ENCODE data around the gene ASPRV1. TPM values are rescaled to one million over a fixed set of nuclear protein-coding genes. Genes with fewer than 3 reads are reported as not detected.

The ASPRV1 gene
- total RNA-seq, 5 donors from 2014 or later (not counting 1 experiment from before 2014, with no cell fraction given), result 1.2 to 2.1 (median 1.8) TPM

DNA sequence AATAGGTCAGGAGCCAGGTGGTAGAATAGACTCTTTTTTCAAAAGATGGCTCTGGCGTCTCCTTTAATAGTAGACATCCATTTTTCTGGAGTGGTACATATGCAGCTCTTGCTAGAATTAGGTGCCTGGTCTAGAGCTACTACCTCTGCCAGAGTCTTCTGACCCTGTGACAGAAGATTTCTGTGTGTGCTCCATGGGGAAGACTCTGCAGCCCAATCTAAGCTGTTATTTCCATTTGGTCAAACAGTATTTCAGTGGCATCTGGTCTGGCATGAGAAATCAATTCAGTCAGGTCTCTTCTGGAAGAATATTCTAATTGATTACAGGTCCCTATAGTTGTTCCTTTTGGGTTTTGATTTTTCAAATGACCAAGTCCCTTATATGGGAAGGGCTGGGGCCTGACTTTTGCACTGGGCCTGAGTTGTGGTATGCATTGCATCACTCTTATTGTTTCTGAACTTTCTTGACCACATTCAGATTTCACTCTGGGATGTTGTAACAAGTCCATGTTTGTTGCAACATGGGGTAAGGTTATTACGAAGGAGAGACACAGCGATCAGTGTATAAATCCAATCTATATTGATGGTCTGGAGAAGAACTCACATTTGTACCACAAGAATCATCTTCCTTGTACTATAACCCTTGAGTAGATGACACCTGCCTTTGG lies 34.4 kb downstream of the ASPRV1 start:
- Histone ChIP-seq H3K27me3 (replicated peaks in 1 of 2; ENCODE audit: control insufficient read depth in 2 of 2, extremely low read depth in 1 of 2, insufficient read depth in 2 of 2, low read length in 1 of 2) (no peaks in the 10 kb centered on the region), H3K27ac (ENCODE audit: low read length) (no peak overlapping the region), H3K4me1 (ENCODE audit: control insufficient read depth in 1 of 2, extremely low read depth in 1 of 2, insufficient read depth in 2 of 2, low read length in 2 of 2) (peaks cover 4% of the 10 kb centered on the region in 2 experiments), H3K4me3 (ENCODE audit: control insufficient read depth in 1 of 2, extremely low read depth in 1 of 2, low read length in 1 of 2) (no peak overlapping the region), H3K36me3 (ENCODE audit: control insufficient read depth in 2 of 2, extremely low read depth in 1 of 2, insufficient read depth in 1 of 2, low read length in 1 of 2) (peaks cover 0 to 26% of the 10 kb centered on the region in 2 donors), H3K9me3 (no peaks in the 10 kb centered on the region)
- WGBS (ENCODE audit: insufficient coverage), result no CpG with 5 or more reads among the region's 3 CpGs
- ATAC-seq (replicated peaks in 1 of 4) (no peak), DNase-seq (no peak)
- CTCF ChIA-PET, result no interaction called here
- H3K4me3 Mint-ChIP-seq, result no peak overlapping the region
- H3K27me3 Mint-ChIP-seq, result no peaks in the 10 kb centered on the region
- peaks cover 28 to 40% (median 31%) of the 10 kb centered on the region in 3 donors for H3K4me1 Mint-ChIP-seq
- POLR2A ChIA-PET, result no interaction called here
- peaks cover 43% of the 10 kb centered on the region for H3K36me3 Mint-ChIP-seq
- H3K27ac Mint-ChIP-seq, result no peak overlapping the region
- no peaks in the 10 kb centered on the region for H3K9me3 Mint-ChIP-seq

DNA sequence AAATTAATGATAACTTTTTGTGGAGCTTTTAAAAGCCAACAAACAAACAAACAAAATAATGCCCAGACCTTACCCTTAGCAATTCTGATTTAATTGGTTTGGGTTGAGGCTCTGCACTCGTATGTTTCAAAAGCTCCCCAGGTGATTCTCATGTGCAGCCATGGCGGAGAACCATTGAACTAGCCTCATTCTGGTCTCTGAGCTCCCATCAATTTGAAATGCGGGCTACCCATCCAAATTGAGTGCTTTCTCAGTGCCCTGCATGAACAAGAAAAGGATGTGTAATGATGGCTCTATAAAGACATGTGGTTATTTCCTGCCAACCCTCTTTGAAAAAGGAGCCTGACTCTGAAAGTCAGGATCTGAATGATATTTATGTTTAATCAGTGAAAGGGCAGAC lies 38.3 kb downstream of the ASPRV1 start:
- Mint-ChIP-seq H3K27me3 (no peaks in the 10 kb centered on the region), H3K9me3 (no peaks in the 10 kb centered on the region), H3K27ac (no peak overlapping the region), H3K36me3 (peaks cover 45% of the 10 kb centered on the region), H3K4me3 (no peak overlapping the region), H3K4me1 (peaks cover 21 to 24% (median 23%) of the 10 kb centered on the region in 3 donors)
- Histone ChIP-seq H3K27ac (ENCODE audit: low read length) (no peak overlapping the region), H3K27me3 (replicated peaks in 1 of 2; ENCODE audit: control insufficient read depth in 2 of 2, extremely low read depth in 1 of 2, insufficient read depth in 2 of 2, low read length in 1 of 2) (no peaks in the 10 kb centered on the region), H3K4me3 (ENCODE audit: control insufficient read depth in 1 of 2, extremely low read depth in 1 of 2, low read length in 1 of 2) (no peak overlapping the region), H3K9me3 (no peaks in the 10 kb centered on the region), H3K36me3 (ENCODE audit: control insufficient read depth in 2 of 2, extremely low read depth in 1 of 2, insufficient read depth in 1 of 2, low read length in 1 of 2) (peaks cover 0 to 38% of the 10 kb centered on the region in 2 donors), H3K4me1 (ENCODE audit: control insufficient read depth in 1 of 2, extremely low read depth in 1 of 2, insufficient read depth in 2 of 2, low read length in 2 of 2) (peaks cover 0 to 4% of the 10 kb centered on the region in 2 experiments)
- POLR2A ChIA-PET, result interaction anchor here (0.5 to 1.1 kb wide), 2 partner anchors 8 to 290 kb away, joined by 4 to 14 read pairs; partner anchors contain the start of gene MXD1 (in 1 of the 2)
- CTCF ChIA-PET, result interaction anchor here in 1 of 2 donors (0.6 to 2.1 kb wide), 4 partner anchors 8 to 314 kb away, joined by 3 to 5 read pairs (median 4); partner anchors contain the start of gene MXD1
- ATAC-seq (replicated peaks in 1 of 4) (no peak), DNase-seq (no peak)
- WGBS (ENCODE audit: insufficient coverage), result no CpG with 5 or more reads among the region's 3 CpGs

DNA sequence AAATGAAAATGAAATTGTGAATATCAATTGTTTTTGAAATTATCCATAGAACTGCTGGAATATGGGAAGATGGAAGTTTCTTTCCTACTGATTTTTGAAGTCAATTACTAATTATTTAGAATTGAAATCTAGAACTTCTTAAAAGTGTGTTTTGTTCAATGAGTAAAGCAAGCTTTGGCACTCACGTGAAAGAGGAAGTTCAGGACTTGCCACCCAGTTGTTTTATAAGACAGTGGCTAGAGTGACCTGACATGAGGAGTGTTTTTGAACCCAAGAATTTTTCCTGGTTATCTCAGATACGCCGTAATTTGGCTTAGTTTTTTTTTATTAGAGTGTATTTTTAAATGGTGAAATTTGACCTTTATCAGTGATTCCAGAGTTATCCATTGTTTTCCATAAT lies 43.0 kb downstream of the ASPRV1 start:
- Mint-ChIP-seq H3K4me3 (no peak overlapping the region), H3K27me3 (no peaks in the 10 kb centered on the region), H3K36me3 (peaks cover 39% of the 10 kb centered on the region), H3K27ac (no peak overlapping the region), H3K4me1 (peaks cover 33 to 39% (median 36%) of the 10 kb centered on the region in 3 donors), H3K9me3 (no peaks in the 10 kb centered on the region)
- ChIA-PET CTCF (no interaction called here), POLR2A (interaction anchor here in 1 of 2 donors (0.7 kb wide), 1 partner anchor 123 kb away, joined by 3 read pairs; no protein-coding TSS in a partner anchor)
- peaks cover 15% of the 10 kb centered on the region in 2 experiments for H3K4me1 ChIP-seq (ENCODE audit: control insufficient read depth in 1 of 2, extremely low read depth in 1 of 2, insufficient read depth in 2 of 2, low read length in 2 of 2)
- no peak for ATAC-seq (replicated peaks in 1 of 4)
- H3K27ac ChIP-seq (ENCODE audit: low read length), result no peak overlapping the region
- H3K36me3 ChIP-seq (ENCODE audit: control insufficient read depth in 2 of 2, extremely low read depth in 1 of 2, insufficient read depth in 1 of 2, low read length in 1 of 2), result peaks cover 0 to 28% of the 10 kb centered on the region in 2 donors
- no peaks in the 10 kb centered on the region for H3K9me3 ChIP-seq
- H3K27me3 ChIP-seq (replicated peaks in 1 of 2; ENCODE audit: control insufficient read depth in 2 of 2, extremely low read depth in 1 of 2, insufficient read depth in 2 of 2, low read length in 1 of 2), result no peaks in the 10 kb centered on the region
- no peak overlapping the region for H3K4me3 ChIP-seq (ENCODE audit: control insufficient read depth in 1 of 2, extremely low read depth in 1 of 2, low read length in 1 of 2)
- DNase-seq, result no peak
- WGBS (ENCODE audit: insufficient coverage), result 0% methylated on average over 1 of the region's 3 CpGs

DNA sequence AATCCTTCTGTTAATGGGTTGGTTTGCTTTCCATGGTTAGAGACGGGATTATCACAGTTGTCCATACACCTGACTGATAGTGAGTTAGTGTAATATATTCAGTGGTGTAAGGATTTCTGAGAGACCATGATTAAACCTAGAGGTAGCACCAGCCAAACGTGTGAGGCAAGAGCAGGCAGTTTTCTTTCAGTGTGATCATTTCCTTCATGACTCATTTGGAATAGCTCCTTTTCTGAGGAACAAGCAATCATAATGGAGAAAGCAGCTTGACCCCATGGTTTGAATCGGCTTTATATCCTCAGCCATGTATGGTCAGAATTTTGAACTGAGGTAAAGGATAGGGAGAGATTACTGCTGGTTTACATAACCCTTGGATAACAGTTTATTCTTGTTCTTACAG lies 43.6 kb downstream of the ASPRV1 start:
- no peak overlapping the region for H3K4me3 Mint-ChIP-seq
- H3K9me3 ChIP-seq, result no peaks in the 10 kb centered on the region
- WGBS (ENCODE audit: insufficient coverage), result 75% methylated on average over 2 of the region's 3 CpGs
- POLR2A ChIA-PET, result no interaction called here
- CTCF ChIA-PET, result no interaction called here
- H3K4me1 Mint-ChIP-seq, result peaks cover 27 to 35% (median 34%) of the 10 kb centered on the region in 3 donors
- H3K9me3 Mint-ChIP-seq, result no peaks in the 10 kb centered on the region
- ATAC-seq (replicated peaks in 1 of 4), result no peak
- no peak overlapping the region for H3K4me3 ChIP-seq (ENCODE audit: control insufficient read depth in 1 of 2, extremely low read depth in 1 of 2, low read length in 1 of 2)
- no peak for DNase-seq
- H3K27ac Mint-ChIP-seq, result no peak overlapping the region
- H3K36me3 Mint-ChIP-seq, result peaks cover 34% of the 10 kb centered on the region
- no peak overlapping the region for H3K27ac ChIP-seq (ENCODE audit: low read length)
- H3K27me3 ChIP-seq (replicated peaks in 1 of 2; ENCODE audit: control insufficient read depth in 2 of 2, extremely low read depth in 1 of 2, insufficient read depth in 2 of 2, low read length in 1 of 2), result no peaks in the 10 kb centered on the region
- H3K4me1 ChIP-seq (ENCODE audit: control insufficient read depth in 1 of 2, extremely low read depth in 1 of 2, insufficient read depth in 2 of 2, low read length in 2 of 2), result peaks cover 12 to 15% of the 10 kb centered on the region in 2 experiments
- peaks cover 0 to 28% of the 10 kb centered on the region in 2 donors for H3K36me3 ChIP-seq (ENCODE audit: control insufficient read depth in 2 of 2, extremely low read depth in 1 of 2, insufficient read depth in 1 of 2, low read length in 1 of 2)
- no peaks in the 10 kb centered on the region for H3K27me3 Mint-ChIP-seq

DNA sequence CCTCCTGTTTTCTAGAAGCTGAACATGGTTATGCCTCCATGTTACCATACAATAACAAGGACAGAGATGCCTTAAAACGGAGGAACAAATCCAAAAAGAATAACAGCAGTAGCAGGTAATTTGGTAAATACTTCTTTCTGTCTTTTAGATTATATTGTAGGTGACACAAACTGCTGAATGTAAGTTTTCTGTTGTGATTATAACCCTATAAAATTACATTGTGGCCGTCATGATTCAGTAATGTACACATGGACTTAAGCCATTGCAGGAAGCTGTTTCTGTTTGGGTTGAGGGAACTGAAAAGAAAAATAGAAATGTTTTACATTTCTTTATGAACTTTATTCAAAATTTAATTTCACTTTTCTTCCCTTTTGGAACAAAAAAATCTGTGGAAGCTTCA lies 45.3 kb downstream of the ASPRV1 start:
- ChIA-PET CTCF (interaction anchor here (0.6 to 5.6 kb wide), 5 partner anchors 103 to 227 kb away, joined by 3 to 34 read pairs (median 4); no protein-coding TSS in a partner anchor), POLR2A (interaction anchor here (0.6 to 1.5 kb wide), 3 partner anchors 150 to 756 kb away, joined by 3 to 5 read pairs (median 4); partner anchors contain the start of gene PCBP1 (in 1 of the 2))
- no peaks in the 10 kb centered on the region for H3K27me3 Mint-ChIP-seq
- WGBS (ENCODE audit: insufficient coverage), result no CpG with 5 or more reads among the region's 2 CpGs
- peaks cover 30 to 39% (median 37%) of the 10 kb centered on the region in 3 donors for H3K4me1 Mint-ChIP-seq
- no peak overlapping the region for H3K27ac ChIP-seq (ENCODE audit: low read length)
- peak overlapping the region in 1 of 2 donors; percentile 77 for H3K27ac Mint-ChIP-seq
- no peaks in the 10 kb centered on the region for H3K9me3 ChIP-seq
- peaks cover 25% of the 10 kb centered on the region for H3K36me3 Mint-ChIP-seq
- H3K4me3 Mint-ChIP-seq, result peak overlapping the region; percentile 76 to 81 (median 77)
- no peaks in the 10 kb centered on the region for H3K9me3 Mint-ChIP-seq
- H3K36me3 ChIP-seq (ENCODE audit: control insufficient read depth in 2 of 2, extremely low read depth in 1 of 2, insufficient read depth in 1 of 2, low read length in 1 of 2), result peaks cover 0 to 23% of the 10 kb centered on the region in 2 donors
- H3K27me3 ChIP-seq (replicated peaks in 1 of 2; ENCODE audit: control insufficient read depth in 2 of 2, extremely low read depth in 1 of 2, insufficient read depth in 2 of 2, low read length in 1 of 2), result no peaks in the 10 kb centered on the region
- H3K4me1 ChIP-seq (ENCODE audit: control insufficient read depth in 1 of 2, extremely low read depth in 1 of 2, insufficient read depth in 2 of 2, low read length in 2 of 2), result peaks cover 12 to 15% of the 10 kb centered on the region in 2 experiments
- no peak for ATAC-seq (replicated peaks in 1 of 4)
- no peak for DNase-seq
- peak overlapping the region; percentile 61 to 94 for H3K4me3 ChIP-seq (ENCODE audit: control insufficient read depth in 1 of 2, extremely low read depth in 1 of 2, low read length in 1 of 2)
